GM12878 (cell line): Measurements from ENCODE around the gene PATL2. TPM values are rescaled to one million over a fixed set of nuclear protein-coding genes. Genes with fewer than 3 reads are reported as not detected.

Experiments used
- ATF2 ChIP-seq: IDR thresholded peaks from 2 replicates; pipeline ENCODE4 v1.6.1; 2012; ENCODE audit warnings: low read length, inconsistent platforms
- BCL11A ChIP-seq: IDR thresholded peaks from 2 replicates; pipeline ENCODE4 v1.6.1; 2011; ENCODE audit warnings: low read depth, low read length
- BCL3 ChIP-seq: IDR thresholded peaks from 2 replicates; pipeline ENCODE4 v1.6.1; 2011; ENCODE audit warnings: borderline replicate concordance, low read depth, mild to moderate bottlenecking, moderate library complexity, low read length; ENCODE audit not compliant: insufficient read depth, poor library complexity, severe bottlenecking
- CBX5 ChIP-seq: sonication (generic); IDR thresholded peaks from 2 replicates; pipeline ENCODE4 v1.6.1; 2016; ENCODE audit warnings: low read depth, moderate library complexity, mild to moderate bottlenecking, inconsistent platforms
- CEBPB ChIP-seq, 2 experiments: fragments of 150-350 bp in 1 of 2; IDR thresholded peaks; 2 replicates each; pipeline ENCODE4 v1.6.1; 2012 to 2014; ENCODE audit warnings: low read depth in 2 of 2, low read length in 2 of 2, borderline replicate concordance in 1 of 2, inconsistent platforms in 1 of 2
- CHD2 ChIP-seq: IDR thresholded peaks from 2 replicates; pipeline ENCODE4 v1.6.1; 2011; ENCODE audit warnings: low read depth, low read length, improper control_type of control experiment, borderline replicate concordance
- FOXM1 ChIP-seq: IDR thresholded peaks from 2 replicates; pipeline ENCODE4 v1.6.1; 2012; ENCODE audit warnings: low read depth, mild to moderate bottlenecking, inconsistent platforms, low read length, moderate library complexity
- IRF4 ChIP-seq: IDR thresholded peaks from 2 replicates; pipeline ENCODE4 v1.6.1; 2011; ENCODE audit warnings: low read depth, low read length
- NBN ChIP-seq: fragments of 450-650 bp; IDR thresholded peaks from 2 replicates; pipeline ENCODE4 v1.6.1; 2016
- NFYB ChIP-seq: IDR thresholded peaks from 2 replicates; pipeline ENCODE4 v1.6.1; 2011; ENCODE audit warnings: low read depth, mild to moderate bottlenecking, low read length, improper control_type of control experiment, moderate library complexity; ENCODE audit not compliant: insufficient read depth
- PAX8 ChIP-seq: fragments of 450-650 bp; IDR thresholded peaks from 2 replicates; pipeline ENCODE4 v1.6.1; 2017; ENCODE audit warnings: mild to moderate bottlenecking, moderate library complexity
- REST ChIP-seq: IDR thresholded peaks from 2 replicates; pipeline ENCODE4 v1.6.1; 2012; ENCODE audit warnings: mild to moderate bottlenecking, low read depth, low read length
- SMAD5 ChIP-seq: IDR thresholded peaks from 2 replicates; pipeline ENCODE4 v1.6.1; 2016; ENCODE audit warnings: antibody characterized with exemption, low read depth
- YY1 ChIP-seq: IDR thresholded peaks from 2 replicates; pipeline ENCODE4 v1.6.1; 2011; ENCODE audit warnings: low read depth, mild to moderate bottlenecking, low read length
- ZBED1 ChIP-seq: IDR thresholded peaks from 2 replicates; pipeline ENCODE4 v1.6.1; 2016; ENCODE audit warnings: borderline replicate concordance
- polyA plus RNA-seq, 11 experiments: library from polyadenylated mRNA; depleted of rRNA in 4 of 11; unstranded in 6 of 11; stranded (reverse) in 5 of 11; fragments of >200 nt; fragmentation: Nextera tagmentation in 4 of 11; fragmentation: Illumina TruSeq in 1 of 11; extraction: Ambion mirVana in 4 of 11; extraction: Trizol in 1 of 11; gene quantifications; 1 replicate in 1 of 11; 2 replicates in 10 of 11; pipeline versions ENCODE4 v1.2.1 to v1.2.3, GENCODE V29; 2011 to 2016; ENCODE audit warnings: inconsistent platforms in 2 of 11, missing spikeins in 2 of 11, low read depth in 1 of 11
- total RNA-seq, 4 experiments: library from RNA; depleted of rRNA in 3 of 4; stranded (reverse); fragments of >200 nt in 3 of 4; fragmentation: Illumina TruSeq in 1 of 4; extraction: Trizol in 1 of 4; gene quantifications; 2 replicates each; pipeline versions ENCODE4 v1.2.1 to v1.2.3, GENCODE V29; 2013 to 2021
- TF ChIP-seq, protein P1 (sequence below): fragments of 450-650 bp; IDR thresholded peaks from 2 replicates; pipeline ENCODE4 v1.6.1; 2017; ENCODE audit warnings: mild to moderate bottlenecking, moderate library complexity
- TF ChIP-seq, protein P2 (sequence below): IDR thresholded peaks from 2 replicates; pipeline ENCODE4 v1.6.1; 2011; ENCODE audit warnings: low read depth, mild to moderate bottlenecking, low read length, moderate library complexity, borderline replicate concordance; ENCODE audit errors: extremely low read depth
- TF ChIP-seq, protein P3 (sequence below): IDR thresholded peaks from 2 replicates; pipeline ENCODE4 v1.6.1; 2012; ENCODE audit warnings: low read depth, low read length, improper control_type of control experiment

The PATL2 gene
- total and polyA plus RNA-seq, 10 of the 15 experiments (the other 5 are each of a cell fraction or from before 2014, with no cell fraction given), result 4.2 to 16.2 (median 12.1) TPM

DNA sequence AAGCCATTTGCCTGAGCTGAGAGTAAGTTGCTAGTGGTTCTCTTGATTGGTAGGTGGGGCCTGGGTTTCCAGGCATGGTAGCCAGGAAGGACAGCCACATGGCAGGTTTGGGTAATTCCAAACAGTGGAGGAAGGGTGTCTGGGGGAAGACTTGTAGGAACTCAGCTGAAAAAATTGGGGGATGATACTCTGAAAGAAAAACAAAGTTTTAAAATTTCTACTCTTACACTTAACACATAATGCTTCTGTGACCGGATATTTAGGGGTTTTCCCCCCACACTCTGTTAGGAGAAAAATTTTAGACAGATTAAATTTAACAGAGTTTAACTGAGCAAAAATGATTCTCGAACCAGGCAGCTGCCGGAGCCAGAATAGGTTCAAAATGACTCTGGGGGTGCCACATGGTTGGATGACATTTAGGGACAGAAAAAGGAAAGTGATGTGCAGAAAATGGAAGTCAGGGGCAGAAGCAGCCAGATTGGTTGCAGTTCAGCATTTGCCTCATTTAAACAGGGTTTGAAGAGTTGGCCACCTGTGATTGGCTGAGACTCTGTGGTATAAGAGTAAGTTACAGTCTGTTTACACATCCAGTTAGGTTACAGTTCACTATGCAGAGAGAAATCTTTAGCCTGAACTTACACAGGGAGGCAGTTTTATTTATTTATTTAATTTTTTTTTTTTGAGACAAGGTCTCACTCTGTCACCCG lies 8.3 kb upstream of the PATL2 start (continued):
- no peak for TF ChIP-seq REST
- TF ChIP-seq YY1, result peak; percentile 87
- TF ChIP-seq BCL11A, result peak; percentile 39; the same call in 1 of the 2 replicates
- TF ChIP-seq CHD2, result no peak; the same call in 1 of the 2 replicates
- peak; percentile 78 for TF ChIP-seq NFYB
- TF ChIP-seq, protein P1, sequence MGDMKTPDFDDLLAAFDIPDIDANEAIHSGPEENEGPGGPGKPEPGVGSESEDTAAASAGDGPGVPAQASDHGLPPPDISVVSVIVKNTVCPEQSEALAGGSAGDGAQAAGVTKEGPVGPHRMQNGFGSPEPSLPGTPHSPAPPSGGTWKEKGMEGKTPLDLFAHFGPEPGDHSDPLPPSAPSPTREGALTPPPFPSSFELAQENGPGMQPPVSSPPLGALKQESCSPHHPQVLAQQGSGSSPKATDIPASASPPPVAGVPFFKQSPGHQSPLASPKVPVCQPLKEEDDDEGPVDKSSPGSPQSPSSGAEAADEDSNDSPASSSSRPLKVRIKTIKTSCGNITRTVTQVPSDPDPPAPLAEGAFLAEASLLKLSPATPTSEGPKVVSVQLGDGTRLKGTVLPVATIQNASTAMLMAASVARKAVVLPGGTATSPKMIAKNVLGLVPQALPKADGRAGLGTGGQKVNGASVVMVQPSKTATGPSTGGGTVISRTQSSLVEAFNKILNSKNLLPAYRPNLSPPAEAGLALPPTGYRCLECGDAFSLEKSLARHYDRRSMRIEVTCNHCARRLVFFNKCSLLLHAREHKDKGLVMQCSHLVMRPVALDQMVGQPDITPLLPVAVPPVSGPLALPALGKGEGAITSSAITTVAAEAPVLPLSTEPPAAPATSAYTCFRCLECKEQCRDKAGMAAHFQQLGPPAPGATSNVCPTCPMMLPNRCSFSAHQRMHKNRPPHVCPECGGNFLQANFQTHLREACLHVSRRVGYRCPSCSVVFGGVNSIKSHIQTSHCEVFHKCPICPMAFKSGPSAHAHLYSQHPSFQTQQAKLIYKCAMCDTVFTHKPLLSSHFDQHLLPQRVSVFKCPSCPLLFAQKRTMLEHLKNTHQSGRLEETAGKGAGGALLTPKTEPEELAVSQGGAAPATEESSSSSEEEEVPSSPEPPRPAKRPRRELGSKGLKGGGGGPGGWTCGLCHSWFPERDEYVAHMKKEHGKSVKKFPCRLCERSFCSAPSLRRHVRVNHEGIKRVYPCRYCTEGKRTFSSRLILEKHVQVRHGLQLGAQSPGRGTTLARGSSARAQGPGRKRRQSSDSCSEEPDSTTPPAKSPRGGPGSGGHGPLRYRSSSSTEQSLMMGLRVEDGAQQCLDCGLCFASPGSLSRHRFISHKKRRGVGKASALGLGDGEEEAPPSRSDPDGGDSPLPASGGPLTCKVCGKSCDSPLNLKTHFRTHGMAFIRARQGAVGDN, result peak; percentile 86
- TF ChIP-seq IRF4, result no peak
- peak; percentile 98 for TF ChIP-seq BCL3
- TF ChIP-seq SMAD5, result peak; percentile 32
- TF ChIP-seq ATF2, result peak; percentile 86; the same call in 1 of the 2 replicates
- peak; percentile 84 for TF ChIP-seq FOXM1
- TF ChIP-seq CEBPB (IDR thresholded peaks at IDR 0.05; ENCODE audit: borderline replicate concordance in 1 of 2, low read depth in 2 of 2, low read length in 2 of 2), result peak in 1 of 2 experiments; percentile 78; a peak in 2 of 4 replicates
- TF ChIP-seq CBX5, result 0 out of 2 replicates have a peak, but pooled peaks have one; percentile 23
- TF ChIP-seq, protein P2, sequence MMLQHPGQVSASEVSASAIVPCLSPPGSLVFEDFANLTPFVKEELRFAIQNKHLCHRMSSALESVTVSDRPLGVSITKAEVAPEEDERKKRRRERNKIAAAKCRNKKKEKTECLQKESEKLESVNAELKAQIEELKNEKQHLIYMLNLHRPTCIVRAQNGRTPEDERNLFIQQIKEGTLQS, result no peak
- no peak for TF ChIP-seq PAX8
- TF ChIP-seq ZBED1, result peak; percentile 97
- TF ChIP-seq, protein P3, sequence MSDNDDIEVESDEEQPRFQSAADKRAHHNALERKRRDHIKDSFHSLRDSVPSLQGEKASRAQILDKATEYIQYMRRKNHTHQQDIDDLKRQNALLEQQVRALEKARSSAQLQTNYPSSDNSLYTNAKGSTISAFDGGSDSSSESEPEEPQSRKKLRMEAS, result peak; percentile 39; the same call in 1 of the 2 replicates
- peak; percentile 61; the same call in 1 of the 2 replicates for TF ChIP-seq NBN
